WTC11 (cell line): ENCODE measurements around the gene SORCS2. TPM values are rescaled to one million over a fixed set of nuclear protein-coding genes. Genes with fewer than 3 reads are reported as not detected.

Experiments used
- ATAC-seq: fragments of 200-7000 bp; cut with Tn5 transposase; 2 replicates; pipeline ENCODE4 v1.10.0; 2021; ENCODE audit warnings: mild to moderate bottlenecking, moderate library complexity
- CTCF ChIA-PET: fragments of 300-600 bp; sonication (Branson Sonifier 250); formaldehyde crosslinking; loops from one replicate; lab custom pipeline; 2021; ENCODE audit warnings: antibody characterized with exemption; lab: Charles Lee
- POLR2A ChIA-PET: fragments of 350-600 bp; sonication (Branson Sonifier 250); formaldehyde crosslinking; loops from one replicate; lab custom pipeline; 2021; ENCODE audit warnings: antibody characterized with exemption; lab: Charles Lee
- DNase-seq: peaks from one replicate; pipeline ENCODE4 v3.0.0; 2021; ENCODE audit warnings: low spot score
- H3K27ac Mint-ChIP-seq: 2 replicates; pipeline ENCODE4 v1.8.0; 2021; ENCODE audit warnings: mixed read lengths
- H3K27me3 Mint-ChIP-seq: 2 replicates; pipeline ENCODE4 v1.8.0; 2021; ENCODE audit warnings: low read depth, mild to moderate bottlenecking, moderate library complexity, mixed read lengths
- H3K36me3 Mint-ChIP-seq: 2 replicates; pipeline ENCODE4 v1.8.0; 2021; ENCODE audit warnings: mixed read lengths
- H3K4me1 Mint-ChIP-seq: 2 replicates; pipeline ENCODE4 v1.8.0; 2022; ENCODE audit warnings: mixed read lengths
- H3K4me3 Mint-ChIP-seq: 2 replicates; pipeline ENCODE4 v1.8.0; 2021; ENCODE audit warnings: mild to moderate bottlenecking, moderate library complexity, mixed read lengths
- H3K9me3 Mint-ChIP-seq: 2 replicates; pipeline ENCODE4 v1.8.0; 2021; ENCODE audit warnings: mixed read lengths
- AFF4 ChIP-seq: sonication (generic); formaldehyde crosslinking; IDR thresholded peaks from 2 replicates; pipeline ENCODE4 v1.8.1; 2023; ENCODE audit warnings: mild to moderate bottlenecking, missing genetic modification reagents, borderline replicate concordance
- AR ChIP-seq: fragments of 250-450 bp; sonication (Bioruptor Pico); IDR thresholded peaks from 2 replicates; pipeline ENCODE4 v1.9.0; 2021; ENCODE audit warnings: mild to moderate bottlenecking
- CDX4 ChIP-seq: fragments of 250-450 bp; sonication (Bioruptor Pico); IDR thresholded peaks from 2 replicates; pipeline ENCODE4 v1.9.0; 2021; ENCODE audit warnings: moderate library complexity, mild to moderate bottlenecking, inconsistent platforms, borderline replicate concordance
- CREB1 ChIP-seq: sonication (generic); formaldehyde crosslinking; IDR thresholded peaks from 2 replicates; pipeline ENCODE4 v1.8.0; 2023; ENCODE audit warnings: mild to moderate bottlenecking, missing genetic modification reagents
- E2F1 ChIP-seq: sonication (generic); formaldehyde crosslinking; IDR thresholded peaks from 2 replicates; pipeline ENCODE4 v1.8.0; 2022; ENCODE audit warnings: mild to moderate bottlenecking, missing genetic modification reagents
- E2F5 ChIP-seq: sonication (generic); formaldehyde crosslinking; IDR thresholded peaks from 2 replicates; pipeline ENCODE4 v1.8.1; 2022; ENCODE audit warnings: mild to moderate bottlenecking, moderate library complexity, missing genetic modification reagents
- EMX1 ChIP-seq: fragments of 250-450 bp; sonication (Bioruptor Pico); IDR thresholded peaks from 2 replicates; pipeline ENCODE4 v1.8.0; 2021; ENCODE audit warnings: mild to moderate bottlenecking
- NFATC4 ChIP-seq: fragments of 250-450 bp; sonication (Bioruptor Pico); IDR thresholded peaks from 2 replicates; pipeline ENCODE4 v1.9.0; 2021; ENCODE audit warnings: mild to moderate bottlenecking
- SOX15 ChIP-seq: fragments of 250-450 bp; sonication (Bioruptor Pico); IDR thresholded peaks from 2 replicates; pipeline ENCODE4 v1.9.0; 2021; ENCODE audit warnings: mild to moderate bottlenecking
- TP53 ChIP-seq: sonication (generic); formaldehyde crosslinking; IDR thresholded peaks from 2 replicates; pipeline ENCODE4 v1.8.1; 2023; ENCODE audit warnings: mild to moderate bottlenecking, missing genetic modification reagents
- USF1 ChIP-seq: sonication (generic); formaldehyde crosslinking; IDR thresholded peaks from 2 replicates; pipeline ENCODE4 v1.8.0; 2022; ENCODE audit warnings: mild to moderate bottlenecking, missing genetic modification reagents
- ZNF317 ChIP-seq: sonication (generic); formaldehyde crosslinking; IDR thresholded peaks from 2 replicates; pipeline ENCODE4 v1.8.1; 2023; ENCODE audit warnings: low read depth, mild to moderate bottlenecking, moderate library complexity, missing genetic modification reagents, borderline replicate concordance
- ZNF423 ChIP-seq: fragments of 250-450 bp; sonication (Bioruptor Pico); IDR thresholded peaks from 2 replicates; pipeline ENCODE4 v2.1.2; 2022; ENCODE audit warnings: mild to moderate bottlenecking, moderate library complexity
- total RNA-seq: library from RNA; stranded (reverse); gene quantifications from 3 replicates; pipeline ENCODE4 v1.2.3, GENCODE V29; 2021
- TF ChIP-seq, protein P1 (sequence below): sonication (generic); formaldehyde crosslinking; IDR thresholded peaks from 2 replicates; pipeline ENCODE4 v1.8.0; 2022; ENCODE audit warnings: mild to moderate bottlenecking, missing genetic modification reagents
- TF ChIP-seq, protein P2 (sequence below): sonication (generic); formaldehyde crosslinking; IDR thresholded peaks from 2 replicates; pipeline ENCODE4 v1.8.1; 2023; ENCODE audit warnings: mild to moderate bottlenecking, missing genetic modification reagents
- TF ChIP-seq, protein P3 (sequence below): sonication (generic); formaldehyde crosslinking; IDR thresholded peaks from 2 replicates; pipeline ENCODE4 v1.8.0; 2023; ENCODE audit warnings: mild to moderate bottlenecking, missing genetic modification reagents
- TF ChIP-seq, protein P4 (sequence below): fragments of 250-450 bp; sonication (Bioruptor Pico); IDR thresholded peaks from 2 replicates; pipeline ENCODE4 v1.8.0; 2021; ENCODE audit warnings: mild to moderate bottlenecking

Gene SORCS2
- total RNA-seq, 1 experiment from 2014 or later = 6.6 TPM

DNA sequence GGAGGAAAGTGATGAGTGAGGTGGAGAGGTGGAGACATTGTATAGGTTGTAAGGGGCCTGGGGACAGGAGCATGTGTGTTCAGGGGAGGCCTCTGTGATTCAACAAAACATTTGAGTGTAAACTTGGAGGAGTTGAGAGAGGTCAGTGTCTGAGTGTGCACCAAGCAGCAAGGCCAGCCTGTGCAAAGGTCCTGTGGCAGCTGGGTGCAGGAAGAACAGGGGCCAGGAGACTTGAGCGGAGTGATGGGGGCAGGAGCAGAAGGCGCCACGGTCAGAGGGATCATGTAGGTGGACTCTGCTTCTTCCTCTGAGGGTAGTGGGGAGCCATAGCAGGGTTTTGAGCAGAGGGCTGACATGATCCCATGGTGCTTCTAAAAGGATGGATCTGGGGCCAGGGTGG lies 252.0 kb downstream of the SORCS2 start:
- CTCF ChIA-PET = no interaction called here
- POLR2A ChIA-PET = no interaction called here
- Mint-ChIP-seq H3K36me3 (peaks cover 4% of the 10 kb centered on the region; the same call in 1 of the 2 replicates), H3K4me3 (no peak overlapping the region), H3K4me1 (peaks cover 20% of the 10 kb centered on the region), H3K27me3 (peaks cover 6% of the 10 kb centered on the region)
- ATAC-seq (no peak), DNase-seq (no peak)
- TF ChIP-seq ZNF423 = no peak
- TF ChIP-seq, all 79 proteins: peak for 0
- no peak overlapping the region for H3K27ac Mint-ChIP-seq
- peaks cover 5% of the 10 kb centered on the region for H3K9me3 Mint-ChIP-seq

- peaks cover under 1% of the 10 kb centered on the region for H3K9me3 Mint-ChIP-seq
- ATAC-seq = no peak
- peaks cover 2% of the 10 kb centered on the region for H3K27me3 Mint-ChIP-seq
- ChIA-PET CTCF (no interaction called here), POLR2A (no interaction called here)
- H3K4me3 Mint-ChIP-seq = no peak overlapping the region
- H3K4me1 Mint-ChIP-seq = peaks cover 20% of the 10 kb centered on the region
- no peaks in the 10 kb centered on the region; the same call in 1 of the 2 replicates for H3K36me3 Mint-ChIP-seq
- H3K27ac Mint-ChIP-seq = no peak overlapping the region
- DNase-seq = no peak
- TF ChIP-seq SOX15 (CRISPR knock-in tag) = no peak
- TF ChIP-seq AR = no peak
- TF ChIP-seq USF1 (CRISPR knock-in tag) = no peak
- no peak for TF ChIP-seq CREB1 (CRISPR knock-in tag)
- no peak for TF ChIP-seq E2F1 (CRISPR knock-in tag)
- TF ChIP-seq E2F5 = no peak
- TF ChIP-seq, protein P1, sequence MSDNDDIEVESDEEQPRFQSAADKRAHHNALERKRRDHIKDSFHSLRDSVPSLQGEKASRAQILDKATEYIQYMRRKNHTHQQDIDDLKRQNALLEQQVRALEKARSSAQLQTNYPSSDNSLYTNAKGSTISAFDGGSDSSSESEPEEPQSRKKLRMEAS = no peak
- TF ChIP-seq TP53 = no peak
- TF ChIP-seq NFATC4 (CRISPR knock-in tag) = no peak
- TF ChIP-seq, protein P2, sequence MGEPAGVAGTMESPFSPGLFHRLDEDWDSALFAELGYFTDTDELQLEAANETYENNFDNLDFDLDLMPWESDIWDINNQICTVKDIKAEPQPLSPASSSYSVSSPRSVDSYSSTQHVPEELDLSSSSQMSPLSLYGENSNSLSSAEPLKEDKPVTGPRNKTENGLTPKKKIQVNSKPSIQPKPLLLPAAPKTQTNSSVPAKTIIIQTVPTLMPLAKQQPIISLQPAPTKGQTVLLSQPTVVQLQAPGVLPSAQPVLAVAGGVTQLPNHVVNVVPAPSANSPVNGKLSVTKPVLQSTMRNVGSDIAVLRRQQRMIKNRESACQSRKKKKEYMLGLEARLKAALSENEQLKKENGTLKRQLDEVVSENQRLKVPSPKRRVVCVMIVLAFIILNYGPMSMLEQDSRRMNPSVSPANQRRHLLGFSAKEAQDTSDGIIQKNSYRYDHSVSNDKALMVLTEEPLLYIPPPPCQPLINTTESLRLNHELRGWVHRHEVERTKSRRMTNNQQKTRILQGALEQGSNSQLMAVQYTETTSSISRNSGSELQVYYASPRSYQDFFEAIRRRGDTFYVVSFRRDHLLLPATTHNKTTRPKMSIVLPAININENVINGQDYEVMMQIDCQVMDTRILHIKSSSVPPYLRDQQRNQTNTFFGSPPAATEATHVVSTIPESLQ (CRISPR knock-in tag) = no peak
- TF ChIP-seq, protein P3, sequence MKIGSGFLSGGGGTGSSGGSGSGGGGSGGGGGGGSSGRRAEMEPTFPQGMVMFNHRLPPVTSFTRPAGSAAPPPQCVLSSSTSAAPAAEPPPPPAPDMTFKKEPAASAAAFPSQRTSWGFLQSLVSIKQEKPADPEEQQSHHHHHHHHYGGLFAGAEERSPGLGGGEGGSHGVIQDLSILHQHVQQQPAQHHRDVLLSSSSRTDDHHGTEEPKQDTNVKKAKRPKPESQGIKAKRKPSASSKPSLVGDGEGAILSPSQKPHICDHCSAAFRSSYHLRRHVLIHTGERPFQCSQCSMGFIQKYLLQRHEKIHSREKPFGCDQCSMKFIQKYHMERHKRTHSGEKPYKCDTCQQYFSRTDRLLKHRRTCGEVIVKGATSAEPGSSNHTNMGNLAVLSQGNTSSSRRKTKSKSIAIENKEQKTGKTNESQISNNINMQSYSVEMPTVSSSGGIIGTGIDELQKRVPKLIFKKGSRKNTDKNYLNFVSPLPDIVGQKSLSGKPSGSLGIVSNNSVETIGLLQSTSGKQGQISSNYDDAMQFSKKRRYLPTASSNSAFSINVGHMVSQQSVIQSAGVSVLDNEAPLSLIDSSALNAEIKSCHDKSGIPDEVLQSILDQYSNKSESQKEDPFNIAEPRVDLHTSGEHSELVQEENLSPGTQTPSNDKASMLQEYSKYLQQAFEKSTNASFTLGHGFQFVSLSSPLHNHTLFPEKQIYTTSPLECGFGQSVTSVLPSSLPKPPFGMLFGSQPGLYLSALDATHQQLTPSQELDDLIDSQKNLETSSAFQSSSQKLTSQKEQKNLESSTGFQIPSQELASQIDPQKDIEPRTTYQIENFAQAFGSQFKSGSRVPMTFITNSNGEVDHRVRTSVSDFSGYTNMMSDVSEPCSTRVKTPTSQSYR (CRISPR knock-in tag) = no peak
- no peak for TF ChIP-seq AFF4 (CRISPR knock-in tag)
- TF ChIP-seq CDX4 = no peak
- TF ChIP-seq, protein P4, sequence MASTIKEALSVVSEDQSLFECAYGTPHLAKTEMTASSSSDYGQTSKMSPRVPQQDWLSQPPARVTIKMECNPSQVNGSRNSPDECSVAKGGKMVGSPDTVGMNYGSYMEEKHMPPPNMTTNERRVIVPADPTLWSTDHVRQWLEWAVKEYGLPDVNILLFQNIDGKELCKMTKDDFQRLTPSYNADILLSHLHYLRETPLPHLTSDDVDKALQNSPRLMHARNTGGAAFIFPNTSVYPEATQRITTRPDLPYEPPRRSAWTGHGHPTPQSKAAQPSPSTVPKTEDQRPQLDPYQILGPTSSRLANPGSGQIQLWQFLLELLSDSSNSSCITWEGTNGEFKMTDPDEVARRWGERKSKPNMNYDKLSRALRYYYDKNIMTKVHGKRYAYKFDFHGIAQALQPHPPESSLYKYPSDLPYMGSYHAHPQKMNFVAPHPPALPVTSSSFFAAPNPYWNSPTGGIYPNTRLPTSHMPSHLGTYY (CRISPR knock-in tag) = no peak
- TF ChIP-seq ZNF317 (CRISPR knock-in tag) = no peak
- no peak for TF ChIP-seq ZNF423
- no peak for TF ChIP-seq EMX1 (CRISPR knock-in tag)
Measured at GRCh38 chr4:7444731-7445130, 252.4 kb downstream of the SORCS2 start.
